ENCODE data around the gene NOC4L.
"Not testable (repeated sequence)": the region's sequence is repeated elsewhere in the genome, so short reads cannot be mapped to it uniquely, and the experiment has no call there.

Gene NOC4L

DNA sequence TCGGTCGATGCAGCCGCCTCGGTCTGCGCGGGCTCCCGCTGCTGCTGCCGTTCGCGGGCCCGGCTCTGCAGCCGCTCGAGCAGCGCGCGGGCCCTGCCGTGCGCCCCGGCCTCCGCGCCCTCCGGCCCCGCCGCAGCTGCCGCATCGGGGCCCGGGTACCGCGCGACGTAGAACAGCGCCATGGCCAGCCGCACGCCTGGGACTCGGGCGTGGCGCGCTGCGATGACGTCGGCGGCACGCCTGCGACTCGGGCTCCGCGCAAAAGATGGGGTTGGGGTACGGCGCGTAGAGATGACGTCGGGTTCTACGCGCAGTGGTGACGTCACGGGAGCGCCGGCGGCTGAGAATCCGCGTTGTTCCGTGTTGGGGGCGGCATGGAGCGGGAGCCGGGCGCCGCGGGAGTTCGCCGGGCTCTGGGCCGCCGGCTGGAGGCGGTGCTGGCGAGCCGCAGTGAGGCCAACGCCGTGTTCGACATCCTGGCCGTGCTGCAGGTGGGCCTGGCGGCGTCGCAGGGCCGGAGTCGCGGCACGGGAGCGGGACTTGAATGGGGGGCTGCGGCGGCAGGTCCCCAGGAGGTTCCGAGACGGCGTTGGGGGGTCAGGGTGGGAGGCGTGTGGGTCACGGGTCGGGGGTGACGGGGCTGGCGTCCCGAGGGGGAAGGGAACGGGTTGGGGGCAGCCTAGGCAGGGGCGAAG is at the start of gene NOC4L, which contains the start of gene DDX51:
Gene NOC4L, plus strand, starts transcription at position 343 of the 695 bp plus-strand sequence. Its CDS starts 32 bp downstream, at position 375.
Gene DDX51, minus strand, starts transcription at position 205 of the 695 bp plus-strand sequence. Its CDS starts 23 bp downstream, at position 182.
- TF ChIP-seq, protein P1, sequence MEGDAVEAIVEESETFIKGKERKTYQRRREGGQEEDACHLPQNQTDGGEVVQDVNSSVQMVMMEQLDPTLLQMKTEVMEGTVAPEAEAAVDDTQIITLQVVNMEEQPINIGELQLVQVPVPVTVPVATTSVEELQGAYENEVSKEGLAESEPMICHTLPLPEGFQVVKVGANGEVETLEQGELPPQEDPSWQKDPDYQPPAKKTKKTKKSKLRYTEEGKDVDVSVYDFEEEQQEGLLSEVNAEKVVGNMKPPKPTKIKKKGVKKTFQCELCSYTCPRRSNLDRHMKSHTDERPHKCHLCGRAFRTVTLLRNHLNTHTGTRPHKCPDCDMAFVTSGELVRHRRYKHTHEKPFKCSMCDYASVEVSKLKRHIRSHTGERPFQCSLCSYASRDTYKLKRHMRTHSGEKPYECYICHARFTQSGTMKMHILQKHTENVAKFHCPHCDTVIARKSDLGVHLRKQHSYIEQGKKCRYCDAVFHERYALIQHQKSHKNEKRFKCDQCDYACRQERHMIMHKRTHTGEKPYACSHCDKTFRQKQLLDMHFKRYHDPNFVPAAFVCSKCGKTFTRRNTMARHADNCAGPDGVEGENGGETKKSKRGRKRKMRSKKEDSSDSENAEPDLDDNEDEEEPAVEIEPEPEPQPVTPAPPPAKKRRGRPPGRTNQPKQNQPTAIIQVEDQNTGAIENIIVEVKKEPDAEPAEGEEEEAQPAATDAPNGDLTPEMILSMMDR (IDR thresholded peaks at IDR 0.05; ENCODE audit: extremely low read depth, insufficient read depth, missing control alignments), result no peak
- DNase-seq (ENCODE audit: low spot score), result peak; percentile 99
- in situ Hi-C loops (cut with MboI; ENCODE audit: low pct_unique_long_range_greater_than_20kb, low sequenced_read_pairs, unreplicated experiment), result no loop called here

DNA sequence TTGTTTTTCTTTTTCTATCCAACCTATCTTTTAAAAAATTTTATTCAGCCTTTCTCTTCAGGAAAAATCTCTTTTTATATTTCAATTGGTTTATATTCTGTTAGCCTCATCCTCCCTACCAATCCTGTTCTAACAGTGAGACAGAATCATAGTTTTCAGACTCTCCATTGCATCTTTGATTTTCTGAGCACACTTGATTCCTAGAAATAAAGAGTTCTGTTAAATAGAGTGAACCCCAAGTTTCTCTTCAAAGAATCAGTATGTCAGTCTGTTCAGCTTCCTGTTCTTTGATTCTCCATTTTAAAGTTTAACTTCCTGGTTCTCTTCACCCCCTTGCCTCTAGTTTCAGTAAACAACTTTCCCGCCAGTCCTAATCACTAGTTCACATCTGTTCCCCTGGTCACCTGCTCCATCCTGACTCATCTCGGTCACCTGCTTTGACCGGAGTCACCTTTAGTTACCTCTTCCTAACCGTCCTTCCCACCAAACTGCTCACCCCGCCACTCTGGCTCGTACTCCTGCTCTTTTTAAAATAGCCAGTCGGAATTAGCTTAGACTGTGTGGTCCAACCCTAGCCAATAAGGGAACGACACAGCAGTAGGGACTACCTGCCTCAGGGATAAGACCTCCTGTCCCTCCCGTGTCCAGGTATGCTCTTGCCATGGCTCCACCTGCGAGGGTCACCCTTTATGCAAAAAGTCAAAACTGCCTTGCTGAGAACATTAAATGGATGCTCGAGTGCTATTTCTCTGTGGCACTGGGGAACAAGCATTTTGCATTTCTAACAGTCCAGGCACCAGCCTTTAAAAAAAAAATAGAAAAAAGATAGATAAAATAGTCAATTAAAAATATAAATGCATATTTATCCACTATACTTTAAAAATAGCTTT is 48.5 kb upstream of the NOC4L start:
- in situ Hi-C loops (cut with MboI; ENCODE audit: low pct_unique_long_range_greater_than_20kb, low sequenced_read_pairs, unreplicated experiment), result no loop called here
- no peak for DNase-seq (ENCODE audit: low spot score)
- TF ChIP-seq, protein P1 (IDR thresholded peaks at IDR 0.05; ENCODE audit: extremely low read depth, insufficient read depth, missing control alignments), result no peak

DNA sequence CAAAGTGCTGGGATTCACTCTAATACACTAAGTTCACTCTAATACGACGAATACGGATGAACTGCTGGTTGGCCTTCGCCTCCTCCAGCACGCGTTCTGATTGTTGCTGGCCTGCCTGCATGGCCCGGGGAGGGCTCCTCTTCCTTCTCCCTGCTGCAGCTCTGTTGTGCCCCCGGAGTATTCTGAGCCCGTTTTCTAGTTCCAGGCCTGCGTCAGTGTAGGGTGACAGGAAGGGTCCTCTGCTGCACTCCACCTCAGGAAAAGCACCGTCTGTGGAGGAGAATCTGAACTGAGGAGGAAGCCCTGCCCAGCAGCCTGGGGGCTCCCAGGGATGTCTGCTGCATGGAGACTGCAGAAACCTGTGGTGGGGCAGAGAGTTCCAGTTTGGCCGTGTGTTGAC is 44.5 kb upstream of the NOC4L start:
- in situ Hi-C loops (cut with MboI; ENCODE audit: low pct_unique_long_range_greater_than_20kb, low sequenced_read_pairs, unreplicated experiment), result no loop called here
- TF ChIP-seq, protein P1 (IDR thresholded peaks at IDR 0.05; ENCODE audit: extremely low read depth, insufficient read depth, missing control alignments), result no peak
- DNase-seq (ENCODE audit: low spot score), result no peak

DNA sequence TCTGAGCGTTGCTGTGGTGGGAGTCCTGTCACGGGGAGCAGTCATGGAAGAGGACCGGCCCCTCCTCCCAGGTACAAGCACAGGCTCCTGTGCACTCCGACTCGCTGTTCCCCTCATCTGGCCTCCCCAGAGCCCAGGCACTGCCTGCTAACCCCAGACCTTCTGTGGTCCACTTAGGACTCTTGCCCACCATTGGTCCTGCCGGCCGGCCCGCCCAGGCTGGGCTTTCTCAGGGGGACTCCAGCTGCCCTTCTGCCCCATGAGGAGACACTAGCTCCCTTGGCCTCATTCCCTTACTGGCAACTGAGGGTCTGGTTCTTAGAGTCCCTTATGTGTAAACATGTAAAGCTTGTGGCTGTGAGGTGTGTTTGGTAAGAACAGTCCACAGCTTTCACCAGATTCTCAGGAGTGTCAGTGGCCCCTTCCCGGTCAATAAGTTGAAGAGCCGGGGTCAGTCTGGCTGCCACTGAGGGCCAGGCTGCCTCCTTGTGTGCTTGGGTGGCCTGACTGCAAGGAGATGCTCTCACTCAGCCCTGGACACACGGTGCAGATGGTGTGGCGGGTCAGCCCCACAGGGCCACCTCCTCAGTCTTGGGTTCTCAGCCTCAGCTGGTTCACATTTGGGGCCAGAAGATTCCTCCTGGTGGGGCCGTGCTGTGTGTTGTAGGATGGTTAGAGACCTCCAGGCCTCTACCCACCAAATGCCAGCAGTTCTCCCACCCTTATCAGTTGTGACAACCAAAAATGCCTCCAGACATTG is 43.8 kb upstream of the NOC4L start:
- no peak for DNase-seq (ENCODE audit: low spot score)
- TF ChIP-seq, protein P1 (IDR thresholded peaks at IDR 0.05; ENCODE audit: extremely low read depth, insufficient read depth, missing control alignments), result no peak
- in situ Hi-C loops (cut with MboI; ENCODE audit: low pct_unique_long_range_greater_than_20kb, low sequenced_read_pairs, unreplicated experiment), result no loop called here

DNA sequence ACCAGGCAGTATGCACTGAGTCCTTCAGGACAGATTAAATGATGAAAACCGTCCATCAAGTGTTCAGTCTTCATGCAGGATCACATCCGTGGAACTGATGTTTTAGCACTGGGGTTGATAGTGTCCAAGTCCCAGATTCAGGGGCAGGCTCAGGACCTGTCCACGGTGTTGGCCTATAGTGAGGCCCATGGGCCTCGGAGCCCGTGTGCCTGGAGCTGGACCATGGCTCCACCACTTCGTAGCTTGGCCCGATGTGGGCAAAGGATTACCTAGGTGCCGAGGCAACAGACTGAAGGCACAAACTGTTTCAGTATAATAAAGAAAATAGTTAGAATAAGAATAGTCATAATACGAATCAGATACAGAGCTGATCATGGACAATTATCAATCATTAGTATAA is 42.0 kb upstream of the NOC4L start:
- TF ChIP-seq, protein P1 (IDR thresholded peaks at IDR 0.05; ENCODE audit: extremely low read depth, insufficient read depth, missing control alignments), result no peak
- no peak for DNase-seq (ENCODE audit: low spot score)
- in situ Hi-C loops (cut with MboI; ENCODE audit: low pct_unique_long_range_greater_than_20kb, low sequenced_read_pairs, unreplicated experiment), result no loop called here

DNA sequence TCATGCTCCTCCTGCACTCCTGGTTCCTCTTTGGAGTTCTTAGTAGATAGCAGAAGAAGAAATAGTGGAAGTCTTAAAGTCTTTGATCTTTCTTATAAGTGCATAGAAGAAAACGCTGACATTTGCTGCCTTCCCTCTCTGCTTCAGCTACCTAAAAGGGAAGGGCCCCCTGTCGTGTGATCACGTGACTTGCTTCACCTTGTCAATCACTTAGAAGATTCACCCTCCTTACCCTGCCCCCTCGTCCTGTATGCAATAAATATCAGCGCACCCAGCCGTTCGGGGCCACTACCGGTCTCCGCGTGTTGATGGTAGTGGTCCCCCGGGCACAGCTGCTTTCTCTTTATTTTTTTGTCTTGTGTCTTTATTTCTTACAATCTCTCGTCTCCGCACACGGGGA is 41.2 kb upstream of the NOC4L start:
- in situ Hi-C loops (cut with MboI; ENCODE audit: low pct_unique_long_range_greater_than_20kb, low sequenced_read_pairs, unreplicated experiment); DNase-seq (ENCODE audit: low spot score): not testable (repeated sequence)
